DND-41 (cell line): ENCODE results near the gene SGPL1.

ENCODE experiments used
- ATAC-seq: fragments of 200-7000 bp; cut with Tn5 transposase; 3 replicates; pipeline ENCODE4 v1.9.1; 2021; ENCODE audit warnings: low read depth; ENCODE audit not compliant: insufficient read depth
- DNase-seq: peaks from one replicate; pipeline ENCODE4 v3.0.0-alpha.2; 2020
- H2AFZ ChIP-seq: 2 replicates; pipeline ENCODE4 v1.6.0; 2012; ENCODE audit warnings: low read depth, low read length
- H3K27ac ChIP-seq: 2 replicates; pipeline ENCODE4 v1.5.1; 2012; ENCODE audit warnings: low read length, inconsistent platforms
- H3K27me3 ChIP-seq: fragments of 200-600 bp; sonication (generic); 2 replicates; pipeline ENCODE4 v1.6.0; 2012; ENCODE audit warnings: low read length, mild to moderate bottlenecking, inconsistent platforms; ENCODE audit not compliant: insufficient read depth, poor library complexity
- H3K36me3 ChIP-seq: 2 replicates; pipeline ENCODE4 v1.5.1; 2012; ENCODE audit warnings: low read length, inconsistent platforms; ENCODE audit not compliant: insufficient read depth
- H3K4me1 ChIP-seq: 2 replicates; pipeline ENCODE4 v1.5.1; 2012; ENCODE audit warnings: mild to moderate bottlenecking, low read length; ENCODE audit not compliant: insufficient read depth
- H3K4me2 ChIP-seq: 2 replicates; pipeline ENCODE4 v1.6.0; 2012; ENCODE audit warnings: mild to moderate bottlenecking, moderate library complexity, low read length, inconsistent platforms; ENCODE audit not compliant: insufficient read depth
- H3K4me3 ChIP-seq, 2 experiments: fragments of 200-600 bp in 1 of 2; shearing (Covaris generic) in 1 of 2; 2 replicates each; pipeline ENCODE4 v1.5.1; 2012 to 2016; ENCODE audit warnings: inconsistent platforms in 2 of 2, low read length in 2 of 2, mild to moderate bottlenecking in 2 of 2, low read depth in 1 of 2, moderate library complexity in 1 of 2
- H3K79me2 ChIP-seq: 2 replicates; pipeline ENCODE4 v1.6.0; 2012; ENCODE audit warnings: low read length, inconsistent platforms; ENCODE audit not compliant: insufficient read depth
- H3K9ac ChIP-seq: 2 replicates; pipeline ENCODE4 v1.6.0; 2012; ENCODE audit warnings: low read depth, mild to moderate bottlenecking, inconsistent platforms, low read length, moderate library complexity
- H3K9me3 ChIP-seq: 2 replicates; pipeline ENCODE4 v1.5.1; 2012; ENCODE audit warnings: low read length, moderate library complexity, mild to moderate bottlenecking, inconsistent platforms; ENCODE audit not compliant: insufficient read depth, severe bottlenecking
- H4K20me1 ChIP-seq: 2 replicates; pipeline ENCODE4 v1.6.0; 2012; ENCODE audit warnings: low read length; ENCODE audit not compliant: insufficient read depth
- CTCF ChIP-seq: IDR thresholded peaks from 2 replicates; pipeline ENCODE4 v1.5.1; 2012; ENCODE audit warnings: borderline replicate concordance, low read length, moderate library complexity, mild to moderate bottlenecking; ENCODE audit not compliant: poor library complexity, severe bottlenecking; ENCODE audit errors: extremely low read depth
- EZH2 ChIP-seq: IDR thresholded peaks from 3 replicates; pipeline ENCODE4 v1.6.1; 2012; ENCODE audit warnings: borderline replicate concordance, low read depth, mild to moderate bottlenecking, moderate library complexity, low read length, inconsistent platforms; ENCODE audit not compliant: severe bottlenecking

The SGPL1 gene

GRCh38 chr10:70909326-70909935, 93.7 kb downstream of the SGPL1 start:
- no peaks in the 10 kb centered on the region for H3K36me3 ChIP-seq
- H3K27me3 ChIP-seq, result peaks cover 9% of the 10 kb centered on the region
- no peak for TF ChIP-seq EZH2
- TF ChIP-seq CTCF, result no peak

DNA sequence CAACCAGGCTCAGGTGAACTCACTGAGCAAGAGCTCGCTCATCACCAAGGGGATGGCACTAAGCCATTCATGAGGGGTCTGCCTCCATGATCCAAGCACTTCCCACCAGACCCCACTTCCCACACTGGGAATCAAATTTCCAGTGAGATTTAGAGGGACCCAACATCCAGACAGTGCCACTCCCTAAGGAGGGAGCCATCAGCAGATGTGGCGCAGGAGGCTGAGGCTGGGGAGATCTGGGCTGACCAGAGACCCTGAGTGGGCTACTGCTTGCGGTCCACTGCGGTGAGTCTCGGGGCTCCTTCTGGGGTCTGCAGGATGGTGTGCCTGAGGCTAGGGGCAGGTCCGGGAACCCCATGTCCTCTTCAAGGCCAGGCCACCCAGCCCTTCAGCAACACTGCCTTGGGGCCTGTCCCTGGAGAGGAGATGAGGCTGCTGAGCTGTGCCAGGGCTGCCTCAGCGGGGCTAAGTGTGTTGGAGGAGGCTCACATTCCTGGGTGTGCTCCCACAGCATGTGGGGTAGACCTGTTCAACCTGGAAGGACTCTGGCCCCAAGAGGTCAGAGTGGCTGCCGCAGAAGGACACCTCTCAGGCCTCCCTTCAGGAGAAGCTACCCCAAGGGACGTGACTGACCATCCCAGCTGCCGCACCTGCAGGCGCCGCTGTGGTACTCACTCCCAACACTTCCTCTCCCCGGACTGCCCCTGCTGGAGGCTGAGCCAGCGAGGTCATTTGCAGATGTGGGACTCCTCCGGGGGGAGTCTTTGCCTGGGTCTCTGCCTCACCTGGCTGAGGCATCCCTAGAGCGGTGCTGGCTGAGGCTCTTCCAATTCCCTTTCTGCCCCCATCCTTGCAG, 95.0 kb downstream of the SGPL1 start:
- H3K9ac ChIP-seq, result no peak overlapping the region
- no peaks in the 10 kb centered on the region for H3K4me1 ChIP-seq
- H3K4me3 ChIP-seq, result no peak overlapping the region
- no peak overlapping the region for H3K27ac ChIP-seq
- TF ChIP-seq EZH2 (no peak), CTCF (no peak)
- no peak for ATAC-seq
- no peaks in the 10 kb centered on the region for H3K36me3 ChIP-seq
- no peaks in the 10 kb centered on the region for H3K9me3 ChIP-seq
- DNase-seq, result no peak
- no peaks in the 10 kb centered on the region for H3K79me2 ChIP-seq
- H3K27me3 ChIP-seq, result peaks cover 16% of the 10 kb centered on the region
- no peaks in the 10 kb centered on the region for H4K20me1 ChIP-seq
- no peak overlapping the region for H2AFZ ChIP-seq
- H3K4me2 ChIP-seq, result no peak overlapping the region

More at GRCh38 chr10:70909326-70909935, 93.7 kb downstream of the SGPL1 start:
- Histone ChIP-seq H4K20me1 (no peaks in the 10 kb centered on the region), H3K79me2 (no peaks in the 10 kb centered on the region), H3K4me1 (no peaks in the 10 kb centered on the region), H3K9me3 (no peaks in the 10 kb centered on the region), H2AFZ (no peak overlapping the region), H3K9ac (no peak overlapping the region), H3K4me2 (no peak overlapping the region), H3K4me3 (no peak overlapping the region), H3K27ac (no peak overlapping the region)
- DNase-seq (no peak), ATAC-seq (no peak)

GRCh38 chr10:70911386-70911785, 95.6 kb downstream of the SGPL1 start:
- H3K4me2 ChIP-seq, result no peak overlapping the region
- H3K9me3 ChIP-seq, result no peaks in the 10 kb centered on the region
- DNase-seq, result no peak
- H3K27ac ChIP-seq, result no peak overlapping the region
- no peak for ATAC-seq
- no peak overlapping the region for H3K9ac ChIP-seq
- no peaks in the 10 kb centered on the region for H3K4me1 ChIP-seq
- no peaks in the 10 kb centered on the region for H4K20me1 ChIP-seq
- no peaks in the 10 kb centered on the region for H3K36me3 ChIP-seq
- no peak overlapping the region for H3K4me3 ChIP-seq
- no peaks in the 10 kb centered on the region for H3K79me2 ChIP-seq
- TF ChIP-seq CTCF, result no peak
- TF ChIP-seq EZH2, result no peak
- peaks cover 16% of the 10 kb centered on the region for H3K27me3 ChIP-seq
- H2AFZ ChIP-seq, result no peak overlapping the region
